ENCODE data around the gene FURIN.
A peak's percentile ranks its signal among the peaks of the same experiment; 100 is the strongest.
"Not testable (repeated sequence)": the region's sequence is repeated elsewhere in the genome, so short reads cannot be mapped to it uniquely, and the experiment has no call there.

Gene FURIN

DNA sequence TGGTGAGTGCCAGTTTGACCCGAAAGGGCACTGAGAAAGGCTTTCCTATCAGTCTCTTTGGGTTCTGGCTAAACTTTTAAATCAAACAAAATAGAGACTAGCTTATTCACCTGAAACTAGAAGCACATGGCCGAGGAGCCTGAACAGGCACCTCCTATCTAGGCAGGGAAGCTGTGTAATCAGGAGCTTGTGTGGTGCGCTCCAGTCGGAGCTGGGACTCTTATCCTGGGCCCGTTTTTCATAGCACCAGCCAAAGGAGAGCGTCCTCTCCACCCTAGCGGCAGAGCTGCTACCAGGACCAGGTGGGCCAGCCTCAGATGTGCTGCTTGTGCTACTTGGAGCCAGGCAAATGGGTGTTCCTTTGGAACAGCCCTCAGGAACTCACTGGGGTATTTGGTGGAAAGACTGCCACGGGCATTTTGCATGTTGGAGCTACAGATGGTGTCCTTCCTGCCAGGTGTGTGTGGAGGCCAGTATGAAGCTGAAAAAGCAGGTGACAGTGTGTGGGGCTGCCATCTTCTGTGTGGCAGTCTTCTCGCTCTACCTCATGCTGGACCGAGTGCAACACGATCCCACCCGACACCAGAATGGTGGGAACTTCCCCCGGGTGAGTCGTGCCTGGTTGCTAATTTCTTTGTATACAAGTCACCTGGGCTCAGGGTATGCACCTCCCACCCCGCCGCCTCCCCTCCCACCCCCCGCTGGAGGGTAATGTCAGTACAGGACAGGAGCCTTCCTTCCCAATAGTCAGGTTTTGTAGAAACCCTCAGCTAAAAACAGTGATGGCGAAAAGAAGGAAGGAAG, 35.5 kb downstream of the FURIN start:
- DNase-seq, result peak; percentile 26 to 55

DNA sequence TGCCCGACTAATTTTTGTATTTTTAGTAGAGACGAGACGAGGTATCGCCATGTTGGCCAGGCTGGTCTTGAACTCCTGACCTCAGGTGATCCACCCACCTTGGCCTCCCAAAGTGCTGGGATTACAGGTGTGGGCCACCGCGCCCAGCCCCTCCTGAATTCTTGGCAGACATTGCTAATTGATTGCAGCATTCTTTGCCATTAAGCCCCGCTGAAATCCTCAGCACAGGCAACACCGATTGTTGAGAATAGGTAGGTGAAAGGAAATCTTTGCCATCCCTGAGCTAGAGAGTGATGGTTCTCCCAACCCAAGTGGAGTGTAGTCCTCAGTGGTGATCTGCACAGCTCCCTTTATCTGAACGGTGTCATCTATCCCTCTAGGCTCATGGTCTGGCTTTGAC, 36.4 kb downstream of the FURIN start:
- no peak for DNase-seq

GRCh38 chr15:90905306-90906180, 37.2 kb downstream of the FURIN start:
- DNase-seq, result no peak

- no peak for DNase-seq
These were observed 37.9 kb downstream of the FURIN start for GRCh38 chr15:90906181-90906849.

- DNase-seq, result no peak
These were observed 38.8 kb downstream of the FURIN start for GRCh38 chr15:90907051-90907660.

GRCh38 chr15:90907838-90908507, 39.6 kb downstream of the FURIN start:
- DNase-seq, result no peak

- not testable (repeated sequence) for DNase-seq
These were observed 41.1 kb downstream of the FURIN start for GRCh38 chr15:90909449-90909848.

- DNase-seq, result no peak
These were observed 41.6 kb downstream of the FURIN start for GRCh38 chr15:90909976-90910375.

DNA sequence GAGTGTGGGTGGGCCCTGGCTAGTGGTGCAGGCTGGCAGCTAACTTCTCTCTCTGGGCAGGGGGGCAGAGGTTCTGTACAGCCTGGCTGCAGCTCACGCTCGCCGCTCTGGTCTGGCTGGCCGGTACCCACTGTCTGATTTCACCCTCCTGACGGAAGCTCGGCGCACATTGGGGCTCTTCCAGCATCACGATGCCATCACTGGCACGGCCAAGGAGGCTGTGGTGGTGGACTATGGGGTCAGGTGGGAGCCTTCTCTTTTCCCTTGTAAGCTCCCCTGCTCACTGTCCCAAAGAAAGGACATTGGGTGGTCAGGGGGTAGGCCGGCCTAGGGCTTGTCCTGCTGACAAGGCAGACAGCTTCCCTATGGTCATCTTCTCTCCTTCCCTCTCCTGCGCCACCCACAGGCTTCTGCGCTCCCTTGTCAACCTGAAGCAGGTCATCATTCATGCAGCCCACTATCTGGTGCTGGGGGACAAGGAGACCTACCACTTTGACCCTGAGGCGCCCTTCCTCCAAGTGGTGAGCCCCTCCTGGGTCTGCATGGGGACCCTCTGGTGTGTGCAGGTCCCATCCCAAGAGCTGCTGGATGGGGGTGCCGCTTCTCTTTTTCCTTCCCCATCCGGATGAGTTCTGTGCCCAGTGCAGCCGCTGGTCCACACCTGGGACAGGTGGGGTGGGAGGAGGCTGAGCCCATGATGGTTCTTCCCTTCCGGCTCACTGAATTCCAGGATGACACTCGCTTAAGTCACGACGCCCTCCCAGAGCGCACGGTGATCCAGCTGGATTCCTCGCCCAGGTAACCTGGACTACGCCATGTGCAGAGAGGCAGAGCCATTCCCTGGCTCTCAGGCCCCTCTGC, 42.3 kb downstream of the FURIN start:
- no peak for DNase-seq

GRCh38 chr15:90911302-90911623, 42.9 kb downstream of the FURIN start:
- no peak for DNase-seq

GRCh38 chr15:90911906-90912769, 43.8 kb downstream of the FURIN start:
- no peak for DNase-seq

DNA sequence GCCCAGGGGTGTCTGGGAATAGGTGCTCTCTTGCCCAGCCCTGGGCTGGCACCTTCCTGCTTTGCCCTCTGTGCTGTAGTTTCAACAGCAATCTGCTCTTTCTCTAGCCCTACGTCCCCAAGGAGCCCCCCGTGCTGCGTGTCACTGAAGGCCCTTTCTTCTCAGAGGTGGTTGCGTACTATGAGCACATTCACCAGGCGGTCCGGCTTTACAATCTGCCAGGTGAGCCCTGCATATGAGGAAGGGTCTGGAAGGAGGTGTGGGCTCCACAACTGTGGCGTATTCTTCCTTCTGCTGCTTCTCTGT, 44.3 kb downstream of the FURIN start:
- no peak for DNase-seq

GRCh38 chr15:90913398-90913944, 45.1 kb downstream of the FURIN start:
- no peak for DNase-seq

GRCh38 chr15:90914305-90915080, 46.1 kb downstream of the FURIN start:
- no peak for DNase-seq

DNA sequence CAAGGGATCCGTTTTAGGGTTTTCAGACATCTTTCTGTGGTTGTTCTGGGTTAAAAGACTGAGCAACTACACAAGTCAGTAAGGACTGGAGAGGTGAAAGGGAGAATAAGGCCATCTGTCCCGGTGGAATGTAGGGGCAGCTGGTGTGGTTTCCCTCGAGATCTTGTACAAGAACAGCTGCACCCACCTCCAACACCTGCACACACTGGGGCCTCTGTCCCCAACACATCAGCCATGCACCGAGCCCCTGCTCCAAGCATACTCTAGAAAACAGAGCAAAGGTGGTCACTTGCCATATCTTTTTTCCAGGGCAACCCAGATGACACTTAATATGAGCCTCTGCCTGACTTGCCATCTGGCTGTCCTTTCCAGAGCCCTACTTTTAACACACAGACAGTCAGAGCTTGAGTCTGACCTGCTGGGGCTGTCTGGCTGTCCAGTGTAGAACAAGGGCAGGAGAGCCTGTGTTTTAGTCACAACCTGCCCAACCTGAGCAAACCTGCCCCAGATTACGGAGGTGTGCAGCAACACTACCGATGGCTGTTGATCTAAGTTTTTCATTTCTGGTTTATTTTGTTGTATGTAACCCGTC, 46.9 kb downstream of the FURIN start:
- DNase-seq, result no peak

DNA sequence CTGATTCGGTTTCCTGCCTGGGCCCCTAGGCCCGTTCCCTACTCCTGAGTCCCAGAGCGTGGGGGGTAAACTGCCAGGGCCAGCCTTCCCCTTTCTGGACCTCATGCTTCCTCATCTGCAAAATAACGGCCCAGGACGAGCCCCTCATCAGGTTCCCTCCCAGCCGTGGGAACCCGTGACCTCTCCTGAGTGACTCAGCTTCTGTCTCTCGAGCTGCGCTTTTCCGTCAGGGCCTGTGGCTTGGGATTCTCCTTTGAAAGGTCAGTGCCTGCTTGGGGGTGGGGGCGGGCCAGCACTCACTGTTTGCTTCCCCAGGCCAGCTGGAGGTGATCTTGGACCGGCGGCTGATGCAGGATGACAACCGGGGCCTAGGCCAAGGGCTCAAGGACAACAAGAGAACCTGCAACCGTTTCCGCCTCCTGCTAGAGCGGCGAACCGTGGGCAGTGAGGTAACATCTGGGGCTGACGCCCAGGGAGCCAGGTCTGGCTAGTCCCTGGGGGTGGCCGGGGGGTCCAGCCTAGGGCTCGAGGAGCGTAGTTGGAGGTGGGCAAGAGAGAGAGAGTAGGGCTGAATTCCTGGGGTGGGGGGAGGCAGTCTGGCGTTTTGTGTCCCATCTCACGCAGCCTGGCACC, 47.5 kb downstream of the FURIN start:
- no peak for DNase-seq

GRCh38 chr15:90916461-90916860, 48.1 kb downstream of the FURIN start:
- DNase-seq, result no peak

DNA sequence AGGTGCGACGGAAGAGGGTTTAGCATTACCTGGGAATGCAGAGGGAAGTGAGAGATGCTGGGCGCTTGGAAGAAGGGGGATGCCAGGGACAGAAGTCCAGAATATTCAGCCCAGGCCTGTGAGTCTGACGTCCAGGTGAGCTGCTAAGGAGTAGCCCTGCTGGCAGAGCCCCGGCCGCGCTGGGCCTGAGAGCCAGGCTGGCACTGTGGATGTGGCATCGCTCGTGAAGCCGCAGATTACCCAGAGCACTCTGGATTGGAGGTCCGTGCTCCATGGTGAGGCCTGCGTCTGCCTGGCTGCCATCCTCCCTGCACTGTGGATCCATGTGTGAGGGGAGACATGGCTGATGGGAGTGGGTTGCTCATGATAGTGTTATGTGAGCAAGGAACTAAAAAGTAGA, 49.2 kb downstream of the FURIN start:
- DNase-seq, result no peak
